ENCODE results near the gene TXNL1. TPM values are rescaled to one million over a fixed set of nuclear protein-coding genes. Genes with fewer than 3 reads are reported as not detected.
"Not testable (repeated sequence)": the region's sequence is repeated elsewhere in the genome, so short reads cannot be mapped to it uniquely, and the experiment has no call there.

The TXNL1 gene
- total and polyA plus RNA-seq, 2 of the 13 experiments (the other 11 are each of a cell fraction or from before 2014, with no cell fraction given), result 41.9 to 73.1 TPM

- DNase-seq (ENCODE audit: low spot score); H3K36me3 ChIP-seq (replicated peaks in 1 of 2; ENCODE audit: control insufficient read depth in 1 of 2, insufficient read depth in 2 of 2, low read length in 2 of 2); H3K9me3 ChIP-seq (ENCODE audit: low read length); CTCF ChIA-PET (ENCODE audit: low intra/inter-chr PET ratio, low total read pairs); H3K27me3 ChIP-seq (ENCODE audit: control insufficient read depth in 1 of 2, insufficient read depth in 2 of 2, low read length in 2 of 2); H3K9ac ChIP-seq (ENCODE audit: insufficient read depth, low read depth, low read length); FAIRE-seq; intact Hi-C loops (cut with micrococcal nuclease; ENCODE audit: unreplicated experiment); H3K4me2 ChIP-seq (ENCODE audit: low read depth, low read length); H4K20me1 ChIP-seq (ENCODE audit: insufficient read depth, low read length); ATAC-seq; in situ Hi-C loops (cut with HindIII; ENCODE audit: extremely low pct_ligation_motif_present, low pct_unique_long_range_greater_than_20kb); H2AFZ ChIP-seq (ENCODE audit: low read length); POLR2A ChIA-PET; H3K27ac ChIP-seq (ENCODE audit: extremely low read length, insufficient read depth, low read length); BruUV-seq (replicated peaks); H3K4me3 ChIP-seq (replicated peaks in 1 of 3; ENCODE audit: insufficient read depth in 1 of 3, low read depth in 2 of 3, low read length in 3 of 3): not testable (repeated sequence)
- H3K4me1 ChIP-seq (ENCODE audit: insufficient read depth, low read length), result peaks cover 22% of the 10 kb centered on the region
- 97% methylated on average over 7 of the region's 7 CpGs for WGBS (ENCODE audit: low lambda C conversion rate)
- peaks cover 10% of the 10 kb centered on the region for H3K79me2 ChIP-seq (ENCODE audit: insufficient read depth, low read length)
Measured at GRCh38 chr18:56654280-56654679, 15.9 kb upstream of the TXNL1 start.

- ChIA-PET POLR2A (no interaction called here), CTCF (ENCODE audit: low intra/inter-chr PET ratio, low total read pairs) (no interaction called here)
- no peak overlapping the region for H3K4me3 ChIP-seq (replicated peaks in 1 of 3; ENCODE audit: insufficient read depth in 1 of 3, low read depth in 2 of 3, low read length in 3 of 3)
- FAIRE-seq (no peak), ATAC-seq (no peak), DNase-seq (ENCODE audit: low spot score) (no peak)
- peaks cover 10% of the 10 kb centered on the region for H3K79me2 ChIP-seq (ENCODE audit: insufficient read depth, low read length)
- H3K4me1 ChIP-seq (ENCODE audit: insufficient read depth, low read length), result peaks cover 22% of the 10 kb centered on the region
- no peaks in the 10 kb centered on the region for H3K9me3 ChIP-seq (ENCODE audit: low read length)
- no peaks in the 10 kb centered on the region for H3K36me3 ChIP-seq (replicated peaks in 1 of 2; ENCODE audit: control insufficient read depth in 1 of 2, insufficient read depth in 2 of 2, low read length in 2 of 2)
- BruUV-seq (replicated peaks), result no TSS peak
- H3K27me3 ChIP-seq (ENCODE audit: control insufficient read depth in 1 of 2, insufficient read depth in 2 of 2, low read length in 2 of 2), result no peaks in the 10 kb centered on the region; a peak in 1 of 5 replicates
- no peak overlapping the region for H3K27ac ChIP-seq (ENCODE audit: extremely low read length, insufficient read depth, low read length)
- in situ Hi-C loops (cut with HindIII; ENCODE audit: extremely low pct_ligation_motif_present, low pct_unique_long_range_greater_than_20kb) (no loop called here), intact Hi-C loops (cut with micrococcal nuclease; ENCODE audit: unreplicated experiment) (no loop called here)
- H3K4me2 ChIP-seq (ENCODE audit: low read depth, low read length), result peak overlapping the region; percentile 90; the same call in 1 of the 2 replicates
- no peaks in the 10 kb centered on the region for H4K20me1 ChIP-seq (ENCODE audit: insufficient read depth, low read length)
- H3K9ac ChIP-seq (ENCODE audit: insufficient read depth, low read depth, low read length), result no peak overlapping the region
- TF ChIP-seq ZNF674 (CRISPR knock-in tag; IDR thresholded peaks at IDR 0.05; ENCODE audit: low read depth) (no peak), ZNF101 (CRISPR knock-in tag; IDR thresholded peaks at IDR 0.05; ENCODE audit: borderline replicate concordance, low read depth) (no peak), NR3C1 (CRISPR knock-in tag; IDR thresholded peaks at IDR 0.05) (no peak), MEIS2 (CRISPR knock-in tag; IDR thresholded peaks at IDR 0.05) (no peak), SAFB2 (CRISPR knock-in tag; IDR thresholded peaks at IDR 0.05; ENCODE audit: borderline replicate concordance, low read depth) (no peak), ZNF256 (CRISPR knock-in tag; conservative IDR thresholded peaks at IDR 0.05) (no peak), RORA (CRISPR knock-in tag; IDR thresholded peaks at IDR 0.05) (no peak), KDM2A (CRISPR knock-in tag; IDR thresholded peaks at IDR 0.05; ENCODE audit: borderline replicate concordance, low read depth) (no peak), ZNF576 (CRISPR knock-in tag; IDR thresholded peaks at IDR 0.05) (no peak), MBD4 (IDR thresholded peaks at IDR 0.05; ENCODE audit: borderline replicate concordance, low read length) (no peak)
- no peak overlapping the region for H2AFZ ChIP-seq (ENCODE audit: low read length)
- 85% methylated on average over 4 of the region's 4 CpGs for WGBS (ENCODE audit: low lambda C conversion rate)
Measured at GRCh38 chr18:56652802-56653201, 14.4 kb upstream of the TXNL1 start.

Measured in HepG2 (cell line).